ENCODE data around the gene SLC8A1.

The SLC8A1 gene

DNA sequence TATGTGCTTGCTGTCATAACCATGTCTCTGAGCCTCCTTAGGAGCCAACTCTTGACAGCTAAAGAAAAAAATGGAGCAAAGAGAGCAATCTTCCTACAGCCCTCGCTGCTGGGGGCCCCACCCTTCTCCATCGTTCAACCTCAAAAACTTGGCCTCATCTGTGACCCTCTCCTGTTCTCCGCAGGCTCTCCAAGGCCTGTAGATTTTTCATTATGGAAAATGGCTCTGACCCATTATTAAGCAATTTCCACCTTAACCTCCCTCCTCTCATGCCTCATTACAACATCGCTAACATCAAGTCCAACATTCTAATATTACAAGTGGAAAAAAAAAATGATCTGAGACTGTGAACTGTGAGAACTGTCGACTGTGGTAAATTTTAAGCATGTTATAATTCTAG is 98.7 kb downstream of the SLC8A1 start:
- no peak for DNase-seq (ENCODE audit: low spot score)

GRCh38 chr2:40352703-40353099 is 99.2 kb downstream of the SLC8A1 start:
- no peak for DNase-seq (ENCODE audit: low spot score)

DNA sequence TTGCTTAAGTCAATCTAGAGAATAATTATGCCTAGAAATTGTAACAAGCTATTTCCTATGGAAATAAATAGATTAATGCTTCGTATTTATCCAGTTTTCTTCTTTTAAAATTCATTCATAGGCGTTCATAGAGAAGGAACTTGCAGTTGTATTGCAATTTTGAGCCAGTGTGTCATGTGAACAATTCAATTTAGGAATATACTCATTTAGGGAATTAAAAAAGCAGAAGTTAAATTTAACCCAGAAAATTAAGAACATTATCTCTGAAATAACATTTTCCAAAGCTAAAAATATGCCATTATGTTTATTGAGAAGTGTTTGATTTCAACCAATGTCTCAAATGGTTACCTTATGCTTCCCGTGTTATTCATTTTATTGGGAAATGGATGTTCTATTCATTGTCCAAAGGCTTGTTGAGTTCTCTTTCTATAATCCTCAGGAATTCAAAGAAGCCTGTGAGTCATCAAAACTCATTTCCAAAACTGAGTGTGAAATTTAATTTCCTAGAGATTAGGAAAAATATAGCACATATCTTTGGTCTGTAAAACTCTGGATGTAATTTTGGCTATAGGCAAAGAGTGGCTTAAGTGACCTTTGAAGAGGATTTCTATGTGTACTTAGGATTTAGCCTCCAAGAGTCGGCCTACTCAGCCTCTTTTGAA is 99.7 kb downstream of the SLC8A1 start:
- no peak for DNase-seq (ENCODE audit: low spot score)

DNA sequence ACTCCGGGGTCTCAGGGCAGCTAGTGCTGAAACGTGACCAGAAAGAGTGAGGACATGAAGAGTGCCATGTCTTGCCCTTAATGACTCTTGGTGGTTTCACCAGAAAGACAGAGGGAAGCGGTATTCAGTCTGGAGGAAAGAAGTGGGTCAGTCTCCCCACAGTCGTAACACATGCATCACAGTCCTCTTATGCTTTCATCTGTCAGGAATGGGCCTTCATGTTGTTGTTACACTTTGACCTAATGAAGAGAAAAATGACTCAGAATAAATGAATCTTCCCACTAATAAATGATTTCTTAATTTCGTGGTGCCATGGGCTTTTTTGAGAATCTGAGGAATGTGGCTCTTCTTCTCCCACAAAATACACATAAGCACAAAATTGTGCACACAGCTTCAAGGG is 103.2 kb downstream of the SLC8A1 start:
- DNase-seq (ENCODE audit: low spot score), result no peak

- no peak for DNase-seq (ENCODE audit: low spot score)
Measured at GRCh38 chr2:40348038-40348437, 103.9 kb downstream of the SLC8A1 start.

GRCh38 chr2:40346535-40347354 is 105.1 kb downstream of the SLC8A1 start:
- DNase-seq (ENCODE audit: low spot score), result no peak

DNA sequence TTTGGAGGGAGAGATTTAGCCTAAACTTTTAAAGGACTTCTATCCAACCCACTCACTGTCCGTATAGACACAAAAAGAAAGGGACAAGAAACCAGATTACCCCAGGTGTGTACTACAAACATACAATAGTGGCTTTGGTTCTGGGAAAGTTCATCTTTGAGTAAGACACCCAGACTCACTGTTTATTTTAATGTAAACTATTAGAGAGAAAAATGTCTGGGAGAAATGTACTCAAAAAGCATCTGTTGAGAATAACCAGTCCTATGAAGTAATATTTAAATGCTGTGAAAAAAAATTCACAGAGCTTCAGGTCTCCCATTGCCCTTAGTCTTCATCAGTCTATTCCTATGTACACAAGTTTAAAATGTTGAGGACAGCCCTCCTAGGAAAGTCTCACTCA is 107.5 kb downstream of the SLC8A1 start:
- no peak for DNase-seq (ENCODE audit: low spot score)

DNA sequence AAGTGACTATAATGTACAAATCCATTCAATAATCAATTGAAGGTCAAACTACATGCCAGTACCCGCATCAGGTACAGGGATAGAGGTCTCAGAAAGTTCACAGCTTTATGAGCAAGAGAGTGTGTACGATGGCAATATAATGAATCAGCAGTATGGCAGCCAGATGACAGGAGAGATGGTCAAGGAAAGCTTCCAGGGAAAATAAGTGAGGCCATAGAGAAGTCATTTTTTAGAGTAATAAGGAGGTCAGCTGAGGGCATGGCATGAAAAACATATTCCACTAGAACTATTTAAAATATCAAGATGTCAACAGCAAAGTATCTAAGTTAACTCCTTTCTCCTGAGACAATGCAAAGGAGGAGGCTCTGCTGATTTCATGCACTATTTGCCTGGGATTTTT is 108.0 kb downstream of the SLC8A1 start:
- DNase-seq (ENCODE audit: low spot score), result no peak

GRCh38 chr2:40341198-40341597 is 110.7 kb downstream of the SLC8A1 start:
- DNase-seq (ENCODE audit: low spot score), result no peak

DNA sequence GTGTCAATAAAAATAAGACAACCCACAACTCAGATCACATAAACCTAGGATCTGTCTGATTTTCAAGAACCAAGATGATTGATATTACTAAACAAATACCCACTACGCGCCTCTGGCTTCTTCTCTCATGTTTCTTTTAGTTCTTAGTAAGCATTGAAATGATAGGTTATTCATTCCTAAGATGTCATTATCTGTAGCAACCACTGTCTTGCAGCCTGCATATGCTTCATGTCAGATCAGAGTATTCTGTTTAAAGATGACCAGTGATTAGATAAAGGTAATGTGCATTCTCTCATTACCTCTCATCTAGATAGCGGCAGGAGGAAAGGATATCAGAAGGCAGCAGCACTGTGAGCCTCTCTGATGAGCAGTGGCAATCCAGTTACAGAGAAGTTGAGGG is 112.9 kb downstream of the SLC8A1 start:
- no peak for DNase-seq (ENCODE audit: low spot score)

DNA sequence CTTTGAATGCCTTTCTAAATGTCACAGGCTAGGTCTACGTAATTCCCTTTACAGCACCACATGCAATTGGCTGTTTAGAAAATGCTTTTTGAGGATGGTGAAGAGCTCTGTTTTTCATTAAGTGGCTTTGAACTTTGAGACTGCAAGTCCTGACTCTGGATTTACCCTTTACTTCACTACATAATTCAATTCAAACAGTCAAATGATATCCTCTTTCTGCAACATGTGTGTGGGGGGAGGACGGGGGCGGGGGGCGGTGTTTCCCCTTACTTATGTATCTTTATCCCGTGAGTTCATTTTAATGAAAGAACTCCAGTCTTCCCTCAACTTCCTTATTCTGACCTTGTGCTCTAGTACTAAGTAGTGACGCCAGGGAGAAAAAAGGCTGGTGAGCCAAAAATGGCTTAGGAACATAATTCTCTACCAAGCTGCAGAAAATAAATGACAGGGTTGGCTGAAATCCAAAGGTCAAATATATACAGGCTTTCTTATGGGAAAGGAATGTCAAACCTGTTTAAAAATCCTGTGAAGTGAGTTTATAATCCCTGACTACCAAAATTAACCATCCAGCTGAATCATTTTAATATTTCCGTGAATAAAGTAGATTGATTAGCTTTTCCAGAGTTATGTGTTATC is 119.6 kb downstream of the SLC8A1 start:
- no peak for DNase-seq (ENCODE audit: low spot score)

GRCh38 chr2:40330096-40330495 is 121.8 kb downstream of the SLC8A1 start:
- no peak for DNase-seq (ENCODE audit: low spot score)

- no peak for DNase-seq (ENCODE audit: low spot score)
Measured at GRCh38 chr2:40329739-40330030, 122.2 kb downstream of the SLC8A1 start.

DNA sequence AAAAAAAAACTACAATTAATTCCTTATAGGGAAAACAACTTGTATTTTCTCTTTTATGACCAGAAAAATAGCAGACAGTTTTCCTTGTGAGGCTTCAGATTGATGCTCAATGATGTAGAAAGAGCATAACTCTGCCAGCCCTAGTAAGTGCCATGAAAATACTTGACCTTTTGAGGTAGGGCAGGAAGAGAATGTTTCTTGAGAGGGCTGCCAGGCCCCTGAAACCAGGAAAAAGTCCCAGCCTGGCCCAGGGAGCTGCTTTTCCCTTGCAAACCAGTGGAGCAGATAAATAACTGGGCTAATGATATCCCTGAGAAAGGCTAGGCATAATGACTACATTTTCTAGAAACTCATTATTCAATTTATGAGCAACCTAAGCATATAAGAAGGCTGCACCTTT is 126.8 kb downstream of the SLC8A1 start:
- no peak for DNase-seq (ENCODE audit: low spot score)

DNA sequence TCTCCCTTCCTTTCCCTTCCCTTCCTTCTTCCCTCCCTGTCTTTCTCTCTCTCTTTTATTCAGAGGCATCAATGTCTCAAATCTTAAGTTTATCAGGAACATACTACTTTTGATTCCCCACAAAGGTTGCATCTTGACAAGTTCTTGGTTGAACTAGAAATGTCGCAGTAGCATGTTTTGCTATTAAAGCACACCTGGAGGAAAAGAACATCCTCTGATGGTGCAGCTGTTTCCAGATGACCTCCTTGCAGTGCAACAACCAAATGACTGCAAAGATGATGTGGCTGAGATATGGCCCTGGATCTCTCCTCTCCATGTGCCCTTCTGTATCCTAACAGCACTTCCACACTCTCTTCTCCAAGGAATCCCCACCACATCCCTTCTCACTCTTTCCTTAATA is 127.2 kb downstream of the SLC8A1 start:
- no peak for DNase-seq (ENCODE audit: low spot score)

GRCh38 chr2:40321822-40322221 is 130.1 kb downstream of the SLC8A1 start:
- DNase-seq (ENCODE audit: low spot score), result no peak

GRCh38 chr2:40321016-40321623 is 130.8 kb downstream of the SLC8A1 start:
- DNase-seq (ENCODE audit: low spot score), result no peak

- no peak for DNase-seq (ENCODE audit: low spot score)
Measured at GRCh38 chr2:40318921-40319320, 133.0 kb downstream of the SLC8A1 start.

DNA sequence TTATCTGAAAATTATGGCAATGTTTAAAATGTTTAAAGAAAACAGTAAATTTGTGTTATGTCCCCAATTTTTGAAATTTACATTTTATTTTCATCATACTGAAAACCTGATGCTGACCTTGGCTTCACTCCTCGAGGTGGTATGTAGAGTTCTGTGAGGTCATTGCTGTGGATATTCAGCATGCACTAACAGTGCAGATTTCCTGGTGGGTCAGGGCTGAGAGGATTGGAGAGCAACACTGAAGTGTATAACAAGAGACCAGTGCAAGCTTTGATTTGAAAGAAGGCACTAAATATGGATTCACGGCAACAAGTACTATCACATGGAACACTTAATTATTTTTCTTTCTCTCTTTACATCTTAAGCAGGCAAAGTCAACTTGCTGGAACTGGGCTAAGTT is 134.1 kb downstream of the SLC8A1 start:
- no peak for DNase-seq (ENCODE audit: low spot score)

DNA sequence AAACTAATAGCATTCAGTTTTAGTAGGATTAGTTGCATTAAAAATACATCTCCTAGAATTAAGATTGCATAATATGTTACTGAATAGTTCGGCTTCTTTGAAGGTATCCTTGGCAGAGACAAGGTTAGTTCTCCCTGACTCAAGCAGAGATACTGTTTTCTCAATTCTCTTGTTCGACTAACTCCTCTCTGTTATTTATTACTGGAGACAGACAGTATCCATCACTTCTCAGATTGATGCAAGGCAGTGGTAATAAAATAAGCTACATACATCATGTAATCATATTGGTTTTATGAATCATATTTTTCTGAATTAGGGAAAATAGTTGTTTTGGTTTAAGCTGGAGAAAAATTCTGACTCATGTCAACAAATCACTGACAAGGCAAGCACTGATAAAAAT is 134.8 kb downstream of the SLC8A1 start:
- no peak for DNase-seq (ENCODE audit: low spot score)

- DNase-seq (ENCODE audit: low spot score), result no peak
Measured at GRCh38 chr2:40316620-40317019, 135.3 kb downstream of the SLC8A1 start.

DNA sequence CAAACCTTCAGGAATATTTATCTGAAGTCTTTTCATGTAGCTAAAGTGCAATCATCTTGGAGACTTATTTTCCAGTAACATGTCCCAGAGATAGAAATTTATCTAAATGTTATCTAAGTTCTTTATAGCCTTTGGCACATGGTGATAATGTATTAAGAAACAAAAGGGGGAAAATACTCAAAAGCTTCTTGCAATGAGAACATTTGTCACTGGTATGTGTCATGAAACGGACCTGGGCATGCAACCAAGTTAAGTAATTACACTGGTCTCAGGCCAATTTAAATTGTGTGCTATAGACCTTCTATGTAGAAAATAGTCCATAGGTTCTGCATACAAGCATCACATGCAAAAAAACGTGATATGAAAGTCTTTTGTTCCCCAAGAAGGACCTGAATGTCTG is 136.2 kb downstream of the SLC8A1 start:
- no peak for DNase-seq (ENCODE audit: low spot score)

- DNase-seq (ENCODE audit: low spot score), result no peak
Measured at GRCh38 chr2:40311026-40311425, 140.9 kb downstream of the SLC8A1 start.

All from CD4-positive, alpha-beta T cell treated with Interleukin-6 at 100 ng/mL for 8 hours (primary cell).